MM.1S (cell line): ENCODE data around the gene GPR153.

Experiments
- DNase-seq: peaks from one replicate; pipeline ENCODE4 v3.0.0-alpha.2; 2015
- H2AFZ ChIP-seq: fragments of 300-600 bp; sonication (generic); 2 replicates; pipeline ENCODE4 v1.6.0; 2016; ENCODE audit warnings: antibody characterized with exemption, low read length
- H3F3A ChIP-seq: fragments of 300-600 bp; sonication (generic); 2 replicates; pipeline ENCODE4 v1.6.1; 2016; ENCODE audit warnings: mild to moderate bottlenecking, antibody characterized with exemption, low read length, moderate library complexity, mixed read lengths; ENCODE audit not compliant: insufficient read depth
- H3K27ac ChIP-seq: fragments of 300-600 bp; sonication (generic); 2 replicates; pipeline ENCODE4 v1.5.1; 2016; ENCODE audit warnings: mild to moderate bottlenecking, low read length
- H3K27me3 ChIP-seq: fragments of 300-600 bp; sonication (generic); replicated peaks from 2 replicates; pipeline ENCODE4 v1.6.0; 2016; ENCODE audit warnings: low read length; ENCODE audit not compliant: insufficient read depth
- H3K36me3 ChIP-seq: fragments of 300-600 bp; sonication (generic); replicated peaks from 2 replicates; pipeline ENCODE4 v1.6.1; 2016; ENCODE audit warnings: mild to moderate bottlenecking, low read length, mixed read lengths; ENCODE audit not compliant: insufficient read depth
- H3K4me1 ChIP-seq: fragments of 300-600 bp; sonication (generic); 2 replicates; pipeline ENCODE4 v1.6.1; 2016; ENCODE audit warnings: low read length, mixed read lengths
- H3K4me2 ChIP-seq: fragments of 300-600 bp; sonication (generic); 2 replicates; pipeline ENCODE4 v1.6.0; 2016; ENCODE audit warnings: low read depth, low read length
- H3K4me3 ChIP-seq: fragments of 300-600 bp; sonication (generic); 2 replicates; pipeline ENCODE4 v1.5.1; 2016; ENCODE audit warnings: low read length, mixed read lengths
- H3K79me2 ChIP-seq: fragments of 300-600 bp; sonication (generic); 2 replicates; pipeline ENCODE4 v1.6.1; 2016; ENCODE audit warnings: mixed run types, low read length, mixed read lengths
- H3K9ac ChIP-seq: fragments of 300-600 bp; sonication (generic); 2 replicates; pipeline ENCODE4 v1.6.1; 2016; ENCODE audit warnings: low read length, mixed read lengths
- H3K9me2 ChIP-seq: fragments of 300-600 bp; sonication (generic); replicated peaks from 2 replicates; pipeline ENCODE4 v1.6.1; 2016; ENCODE audit warnings: mild to moderate bottlenecking, low read length, mixed read lengths; ENCODE audit not compliant: insufficient read depth
- H3K9me3 ChIP-seq: fragments of 300-600 bp; sonication (generic); replicated peaks from 2 replicates; pipeline ENCODE4 v1.6.1; 2016; ENCODE audit warnings: mild to moderate bottlenecking, low read length, mixed read lengths; ENCODE audit not compliant: insufficient read depth
- H4K20me1 ChIP-seq: fragments of 300-600 bp; sonication (generic); 2 replicates; pipeline ENCODE4 v1.6.1; 2016; ENCODE audit warnings: mild to moderate bottlenecking, low read length, moderate library complexity, mixed read lengths; ENCODE audit not compliant: insufficient read depth
- EZH2 ChIP-seq: fragments of 300-600 bp; sonication (generic); optimal IDR thresholded peaks from 2 replicates; pipeline ENCODE3; 2017; ENCODE audit warnings: low read depth, mild to moderate bottlenecking, antibody characterized with exemption, low read length, mixed read lengths
- EZH2phosphoT487 ChIP-seq: fragments of 300-600 bp; sonication (generic); IDR thresholded peaks from 2 replicates; pipeline ENCODE4 v1.6.1; 2018; ENCODE audit warnings: antibody characterized with exemption, low read length
- TF ChIP-seq, protein P1 (sequence below): fragments of 300-600 bp; sonication (generic); IDR thresholded peaks from 2 replicates; pipeline ENCODE4 v1.5.1; 2016; ENCODE audit warnings: antibody characterized with exemption, low read length, mixed read lengths

GPR153 gene

DNA sequence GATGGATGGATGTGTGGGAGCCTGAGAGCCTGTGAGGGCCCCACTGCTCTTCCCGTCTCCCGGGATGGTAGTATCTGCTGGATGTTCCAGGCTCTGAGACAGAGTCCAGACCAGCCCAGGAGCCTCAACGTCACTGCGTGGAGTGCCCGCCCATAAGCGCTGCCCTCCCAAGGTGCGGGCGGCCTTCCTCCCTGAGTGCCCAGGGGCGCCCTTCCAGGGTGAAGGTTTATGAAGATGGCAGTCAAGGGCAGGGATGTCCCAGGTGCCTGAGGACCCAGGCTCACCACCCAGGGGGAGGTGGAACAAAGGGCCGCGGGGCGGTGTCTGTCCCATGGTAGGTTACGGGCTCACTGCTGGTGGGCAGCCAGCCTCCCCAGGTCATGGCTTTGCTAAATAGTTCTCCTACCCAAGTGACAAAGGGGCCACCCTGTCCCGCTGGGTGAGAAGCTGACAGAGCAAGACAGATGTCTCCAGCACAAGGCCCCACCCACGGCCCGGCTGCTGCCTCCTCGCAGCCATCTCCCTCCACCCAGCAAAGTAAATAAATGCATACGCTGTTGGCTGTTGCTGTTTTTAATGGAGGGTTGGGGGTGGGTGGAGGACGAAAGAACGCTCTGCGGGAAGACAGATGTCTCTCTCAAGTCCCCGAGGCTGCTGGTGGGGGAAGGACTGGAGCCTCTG lies 9.0 kb upstream of the GPR153 start:
- no peaks in the 10 kb centered on the region for H3K27me3 ChIP-seq
- H3K9me3 ChIP-seq, result no peaks in the 10 kb centered on the region
- TF ChIP-seq, protein P1, sequence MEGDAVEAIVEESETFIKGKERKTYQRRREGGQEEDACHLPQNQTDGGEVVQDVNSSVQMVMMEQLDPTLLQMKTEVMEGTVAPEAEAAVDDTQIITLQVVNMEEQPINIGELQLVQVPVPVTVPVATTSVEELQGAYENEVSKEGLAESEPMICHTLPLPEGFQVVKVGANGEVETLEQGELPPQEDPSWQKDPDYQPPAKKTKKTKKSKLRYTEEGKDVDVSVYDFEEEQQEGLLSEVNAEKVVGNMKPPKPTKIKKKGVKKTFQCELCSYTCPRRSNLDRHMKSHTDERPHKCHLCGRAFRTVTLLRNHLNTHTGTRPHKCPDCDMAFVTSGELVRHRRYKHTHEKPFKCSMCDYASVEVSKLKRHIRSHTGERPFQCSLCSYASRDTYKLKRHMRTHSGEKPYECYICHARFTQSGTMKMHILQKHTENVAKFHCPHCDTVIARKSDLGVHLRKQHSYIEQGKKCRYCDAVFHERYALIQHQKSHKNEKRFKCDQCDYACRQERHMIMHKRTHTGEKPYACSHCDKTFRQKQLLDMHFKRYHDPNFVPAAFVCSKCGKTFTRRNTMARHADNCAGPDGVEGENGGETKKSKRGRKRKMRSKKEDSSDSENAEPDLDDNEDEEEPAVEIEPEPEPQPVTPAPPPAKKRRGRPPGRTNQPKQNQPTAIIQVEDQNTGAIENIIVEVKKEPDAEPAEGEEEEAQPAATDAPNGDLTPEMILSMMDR, result no peak
- TF ChIP-seq EZH2 (no peak), EZH2phosphoT487 (no peak)
- no peak overlapping the region for H3K27ac ChIP-seq
- no peak overlapping the region for H3K4me3 ChIP-seq
- DNase-seq, result no peak
- no peak overlapping the region for H3K9ac ChIP-seq
- no peaks in the 10 kb centered on the region for H3K79me2 ChIP-seq
- H2AFZ ChIP-seq, result no peak overlapping the region
- H3F3A ChIP-seq, result no peaks in the 10 kb centered on the region
- H3K9me2 ChIP-seq, result no peaks in the 10 kb centered on the region
- H4K20me1 ChIP-seq, result no peaks in the 10 kb centered on the region
- no peaks in the 10 kb centered on the region for H3K36me3 ChIP-seq
- no peaks in the 10 kb centered on the region for H3K4me1 ChIP-seq
- no peak overlapping the region for H3K4me2 ChIP-seq

DNA sequence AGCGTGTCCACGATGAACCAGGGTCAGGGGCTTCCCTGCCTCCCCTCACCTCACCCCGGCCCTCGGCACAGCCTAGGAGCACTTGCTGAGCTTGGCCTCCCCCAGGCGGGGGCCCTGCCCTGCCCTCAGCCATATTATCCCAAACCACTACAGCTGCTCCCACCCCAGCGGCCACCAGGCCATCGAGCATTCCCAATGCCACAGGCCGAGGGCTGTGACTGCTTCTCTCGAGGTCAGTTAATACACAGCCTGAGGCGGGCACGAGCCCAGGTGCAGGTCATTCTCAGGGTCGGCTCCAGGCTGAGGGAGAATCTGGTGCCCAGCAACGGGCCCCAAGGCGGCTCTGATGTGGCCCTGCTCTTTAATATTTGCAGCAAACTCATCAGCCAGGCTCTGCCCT lies 8.4 kb upstream of the GPR153 start:
- no peak overlapping the region for H3K27ac ChIP-seq
- no peak overlapping the region for H2AFZ ChIP-seq
- TF ChIP-seq EZH2 (no peak), EZH2phosphoT487 (no peak)
- TF ChIP-seq, protein P1, result no peak
- no peak overlapping the region for H3K9ac ChIP-seq
- H3K36me3 ChIP-seq, result no peaks in the 10 kb centered on the region
- no peaks in the 10 kb centered on the region for H3K4me1 ChIP-seq
- no peaks in the 10 kb centered on the region for H3K27me3 ChIP-seq
- no peaks in the 10 kb centered on the region for H4K20me1 ChIP-seq
- DNase-seq, result no peak
- H3K9me2 ChIP-seq, result no peaks in the 10 kb centered on the region
- no peaks in the 10 kb centered on the region for H3K79me2 ChIP-seq
- no peak overlapping the region for H3K4me3 ChIP-seq
- H3K9me3 ChIP-seq, result no peaks in the 10 kb centered on the region
- H3F3A ChIP-seq, result no peaks in the 10 kb centered on the region
- H3K4me2 ChIP-seq, result no peak overlapping the region

DNA sequence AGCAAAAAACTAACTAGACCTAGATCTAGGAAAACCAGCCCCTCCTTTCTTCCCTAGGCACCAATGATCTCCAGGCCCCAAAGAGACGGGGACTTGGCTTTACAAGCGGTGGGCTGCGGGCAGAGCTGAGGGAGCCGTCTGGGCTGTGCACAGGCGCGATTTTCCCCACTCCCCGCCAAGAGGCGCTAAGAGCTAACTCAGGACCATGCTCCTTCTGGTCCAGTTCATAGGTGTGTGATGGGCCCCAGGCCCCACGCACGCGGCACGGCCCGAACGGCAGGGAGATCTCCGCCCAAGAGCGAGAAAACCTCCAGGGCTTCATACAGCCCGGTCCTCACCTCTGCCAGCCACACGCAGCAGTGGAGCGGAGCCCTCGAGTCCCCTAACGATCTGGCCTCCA lies 7.5 kb upstream of the GPR153 start:
- no peaks in the 10 kb centered on the region for H3K9me2 ChIP-seq
- H3F3A ChIP-seq, result no peaks in the 10 kb centered on the region
- H3K9me3 ChIP-seq, result no peaks in the 10 kb centered on the region
- H2AFZ ChIP-seq, result no peak overlapping the region
- H3K4me2 ChIP-seq, result no peak overlapping the region
- no peaks in the 10 kb centered on the region for H3K4me1 ChIP-seq
- TF ChIP-seq EZH2phosphoT487, result no peak
- TF ChIP-seq, protein P1, result no peak
- TF ChIP-seq EZH2, result no peak
- no peak overlapping the region for H3K9ac ChIP-seq
- H4K20me1 ChIP-seq, result no peaks in the 10 kb centered on the region
- no peaks in the 10 kb centered on the region for H3K79me2 ChIP-seq
- no peaks in the 10 kb centered on the region for H3K27me3 ChIP-seq
- H3K4me3 ChIP-seq, result no peak overlapping the region
- H3K36me3 ChIP-seq, result no peaks in the 10 kb centered on the region
- no peak for DNase-seq
- no peak overlapping the region for H3K27ac ChIP-seq
